ENCODE results near the gene SEC14L6. TPM values are rescaled to one million over a fixed set of nuclear protein-coding genes. Genes with fewer than 3 reads are reported as not detected.
"Not testable (repeated sequence)": the region's sequence is repeated elsewhere in the genome, so short reads cannot be mapped to it uniquely, and the experiment has no call there.

The SEC14L6 gene
- total RNA-seq, 1 experiment from 2014 or later, result not detected

DNA sequence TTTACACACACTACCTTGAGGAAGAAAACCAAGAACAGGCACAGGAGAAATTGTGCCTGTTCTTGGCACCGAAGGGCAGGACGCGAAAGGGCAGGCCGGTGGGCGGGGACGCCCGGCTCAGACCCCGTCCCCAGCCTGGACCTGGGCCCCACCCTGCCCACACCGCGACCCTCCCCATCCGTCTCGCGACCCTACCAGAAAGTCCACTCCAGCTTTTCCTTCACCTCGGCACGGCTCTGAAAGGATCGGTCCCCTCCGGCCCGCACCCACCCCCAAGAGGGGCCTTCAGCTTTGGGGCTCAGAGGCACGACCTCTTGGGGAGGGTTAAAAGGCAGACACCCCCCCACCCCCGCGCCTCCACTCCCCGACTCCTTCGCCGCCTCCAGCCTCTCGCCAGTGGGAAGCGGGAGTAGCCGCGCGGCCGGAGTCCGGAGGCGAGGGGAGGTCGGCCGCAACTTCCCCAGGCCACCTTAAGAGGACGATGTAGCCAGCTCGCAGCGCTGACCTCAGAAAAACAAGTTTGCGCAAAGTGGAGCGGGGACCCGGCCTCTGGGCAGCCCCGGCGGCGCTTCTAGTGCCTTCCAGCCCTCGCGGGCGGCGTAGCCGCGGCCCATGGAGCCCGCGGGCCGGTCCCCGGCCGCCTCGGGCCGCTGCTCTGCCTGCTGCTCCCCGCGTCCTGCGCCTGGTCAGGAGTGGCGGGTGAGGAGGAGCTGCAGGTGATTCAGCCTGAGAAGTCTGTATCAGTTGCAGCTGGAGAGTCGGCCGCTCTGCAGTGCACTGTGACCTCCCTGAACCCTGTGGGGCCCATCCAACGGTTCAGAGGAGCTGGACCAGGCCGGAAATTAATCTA is 4.4 kb downstream of the SEC14L6 start:
- H3K36me3 Mint-ChIP-seq (ENCODE audit: insufficient read depth, unreplicated experiment), result peaks cover 4% of the 10 kb centered on the region
- POLR2A ChIA-PET, result no interaction called here
- no peaks in the 10 kb centered on the region for H3K9me3 Mint-ChIP-seq (ENCODE audit: unreplicated experiment)
- CTCF ChIA-PET, result interaction anchor here (0.7 kb wide), 1 partner anchor 38 kb away, joined by 3 read pairs; no protein-coding TSS in a partner anchor
- DNase-seq (ENCODE audit: unreplicated experiment), result no peak
- peaks cover 7% of the 10 kb centered on the region for H3K27me3 Mint-ChIP-seq (ENCODE audit: insufficient read depth, unreplicated experiment)
- TF ChIP-seq, protein P1, sequence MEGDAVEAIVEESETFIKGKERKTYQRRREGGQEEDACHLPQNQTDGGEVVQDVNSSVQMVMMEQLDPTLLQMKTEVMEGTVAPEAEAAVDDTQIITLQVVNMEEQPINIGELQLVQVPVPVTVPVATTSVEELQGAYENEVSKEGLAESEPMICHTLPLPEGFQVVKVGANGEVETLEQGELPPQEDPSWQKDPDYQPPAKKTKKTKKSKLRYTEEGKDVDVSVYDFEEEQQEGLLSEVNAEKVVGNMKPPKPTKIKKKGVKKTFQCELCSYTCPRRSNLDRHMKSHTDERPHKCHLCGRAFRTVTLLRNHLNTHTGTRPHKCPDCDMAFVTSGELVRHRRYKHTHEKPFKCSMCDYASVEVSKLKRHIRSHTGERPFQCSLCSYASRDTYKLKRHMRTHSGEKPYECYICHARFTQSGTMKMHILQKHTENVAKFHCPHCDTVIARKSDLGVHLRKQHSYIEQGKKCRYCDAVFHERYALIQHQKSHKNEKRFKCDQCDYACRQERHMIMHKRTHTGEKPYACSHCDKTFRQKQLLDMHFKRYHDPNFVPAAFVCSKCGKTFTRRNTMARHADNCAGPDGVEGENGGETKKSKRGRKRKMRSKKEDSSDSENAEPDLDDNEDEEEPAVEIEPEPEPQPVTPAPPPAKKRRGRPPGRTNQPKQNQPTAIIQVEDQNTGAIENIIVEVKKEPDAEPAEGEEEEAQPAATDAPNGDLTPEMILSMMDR (IDR thresholded peaks at IDR 0.05; ENCODE audit: unreplicated experiment), result no peak
- no TSS peak for BruUV-seq (replicated peaks)
- H3K4me3 Mint-ChIP-seq (ENCODE audit: unreplicated experiment), result no peak overlapping the region
- peaks cover 5% of the 10 kb centered on the region for H3K4me1 Mint-ChIP-seq (ENCODE audit: insufficient read depth, unreplicated experiment)
- no peak overlapping the region for H3K27ac Mint-ChIP-seq (ENCODE audit: low read depth, unreplicated experiment)
- intact Hi-C loops (cut with micrococcal nuclease), result no loop called here

DNA sequence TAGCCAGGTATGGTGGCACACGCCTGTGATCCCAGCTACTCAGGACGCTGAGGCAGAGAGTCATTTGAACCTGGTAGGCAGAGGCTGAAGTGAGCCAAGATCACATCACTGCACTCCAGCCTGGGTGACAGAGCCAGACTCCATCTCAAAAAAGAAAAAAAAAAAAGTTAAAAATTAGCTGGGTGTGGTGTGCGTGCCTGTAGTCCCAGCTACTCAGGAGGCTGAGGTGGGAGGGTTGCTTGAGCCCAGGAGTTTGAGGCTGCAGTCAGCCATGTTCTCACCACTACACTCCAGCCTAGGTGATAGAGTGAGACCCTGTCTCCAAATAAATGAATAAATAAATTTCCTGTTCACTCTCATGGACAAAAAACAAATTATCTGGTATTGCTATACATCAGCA is 5.0 kb downstream of the SEC14L6 start:
- H3K27ac Mint-ChIP-seq (ENCODE audit: low read depth, unreplicated experiment); H3K4me3 Mint-ChIP-seq (ENCODE audit: unreplicated experiment); BruUV-seq (replicated peaks); H3K4me1 Mint-ChIP-seq (ENCODE audit: insufficient read depth, unreplicated experiment); H3K36me3 Mint-ChIP-seq (ENCODE audit: insufficient read depth, unreplicated experiment); intact Hi-C loops (cut with micrococcal nuclease); H3K27me3 Mint-ChIP-seq (ENCODE audit: insufficient read depth, unreplicated experiment); H3K9me3 Mint-ChIP-seq (ENCODE audit: unreplicated experiment); DNase-seq (ENCODE audit: unreplicated experiment): not testable (repeated sequence)
- ChIA-PET POLR2A (interaction anchor here (0.7 kb wide), 1 partner anchor 313 kb away, joined by 3 read pairs; no protein-coding TSS in a partner anchor), CTCF (interaction anchor here (0.7 kb wide), 1 partner anchor 91 kb away, joined by 4 read pairs; no protein-coding TSS in a partner anchor)

DNA sequence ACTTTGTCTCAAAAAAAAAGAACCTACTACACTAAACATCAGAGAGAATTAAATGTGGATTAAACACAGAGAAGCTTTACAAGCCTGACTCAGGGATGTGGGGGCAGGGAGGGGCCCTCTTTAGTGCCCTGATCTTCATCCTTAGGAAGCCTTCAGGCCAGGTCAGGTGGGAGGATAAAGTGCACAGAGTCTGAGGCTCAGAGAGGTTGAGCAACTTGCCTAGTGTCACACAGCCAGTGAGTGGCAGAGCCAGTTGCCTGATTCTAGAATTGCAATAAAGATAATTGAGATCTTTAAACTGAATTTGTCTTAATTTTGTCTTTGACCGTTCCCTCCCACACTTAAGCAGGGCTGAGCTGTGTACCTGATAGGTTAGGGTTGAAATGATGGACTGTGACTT is 7.2 kb downstream of the SEC14L6 start:
- no TSS peak for BruUV-seq (replicated peaks)
- Mint-ChIP-seq H3K27ac (ENCODE audit: low read depth, unreplicated experiment) (no peak overlapping the region), H3K4me1 (ENCODE audit: insufficient read depth, unreplicated experiment) (no peaks in the 10 kb centered on the region), H3K4me3 (ENCODE audit: unreplicated experiment) (no peak overlapping the region), H3K36me3 (ENCODE audit: insufficient read depth, unreplicated experiment) (no peaks in the 10 kb centered on the region), H3K9me3 (ENCODE audit: unreplicated experiment) (no peaks in the 10 kb centered on the region), H3K27me3 (ENCODE audit: insufficient read depth, unreplicated experiment) (peaks cover 2% of the 10 kb centered on the region)
- TF ChIP-seq, protein P1 (IDR thresholded peaks at IDR 0.05; ENCODE audit: unreplicated experiment), result no peak
- CTCF ChIA-PET, result no interaction called here
- no peak for DNase-seq (ENCODE audit: unreplicated experiment)
- POLR2A ChIA-PET, result no interaction called here
- intact Hi-C loops (cut with micrococcal nuclease), result no loop called here

DNA sequence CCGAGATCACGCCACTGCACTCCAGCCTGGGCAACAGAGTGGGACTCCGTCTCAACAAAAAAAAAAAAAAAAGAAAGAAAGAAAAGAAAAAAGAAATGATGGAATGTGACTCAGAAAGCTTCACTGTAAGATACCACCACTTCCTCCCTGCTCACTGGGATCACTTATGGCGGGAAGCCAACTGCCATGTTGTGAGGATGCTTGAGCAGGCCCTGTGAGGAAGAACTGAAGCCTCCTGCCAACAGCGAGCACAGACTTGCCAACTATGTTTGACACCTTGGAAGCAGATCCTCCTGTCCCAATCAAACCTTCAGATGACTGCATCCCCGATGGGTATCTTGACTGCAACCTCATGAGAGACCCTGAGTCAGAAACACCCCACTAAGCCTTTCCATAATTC is 8.3 kb downstream of the SEC14L6 start:
- no peaks in the 10 kb centered on the region for H3K27me3 Mint-ChIP-seq (ENCODE audit: insufficient read depth, unreplicated experiment)
- no peak overlapping the region for H3K27ac Mint-ChIP-seq (ENCODE audit: low read depth, unreplicated experiment)
- TF ChIP-seq, protein P1 (IDR thresholded peaks at IDR 0.05; ENCODE audit: unreplicated experiment), result no peak
- no peaks in the 10 kb centered on the region for H3K9me3 Mint-ChIP-seq (ENCODE audit: unreplicated experiment)
- H3K36me3 Mint-ChIP-seq (ENCODE audit: insufficient read depth, unreplicated experiment), result no peaks in the 10 kb centered on the region
- no peaks in the 10 kb centered on the region for H3K4me1 Mint-ChIP-seq (ENCODE audit: insufficient read depth, unreplicated experiment)
- H3K4me3 Mint-ChIP-seq (ENCODE audit: unreplicated experiment), result no peak overlapping the region
- CTCF ChIA-PET, result interaction anchor here (0.6 kb wide), 1 partner anchor 10 kb away, joined by 3 read pairs; no protein-coding TSS in a partner anchor
- intact Hi-C loops (cut with micrococcal nuclease), result no loop called here
- DNase-seq (ENCODE audit: unreplicated experiment), result peak; percentile 47
- no TSS peak for BruUV-seq (replicated peaks)
- POLR2A ChIA-PET, result no interaction called here
